ENCODE measurements around the gene TMEM163. TPM values are rescaled to one million over a fixed set of nuclear protein-coding genes. Genes with fewer than 3 reads are reported as not detected.

TMEM163 gene
- total and polyA plus RNA-seq, 2 experiments from 2014 or later = 1.1 TPM

DNA sequence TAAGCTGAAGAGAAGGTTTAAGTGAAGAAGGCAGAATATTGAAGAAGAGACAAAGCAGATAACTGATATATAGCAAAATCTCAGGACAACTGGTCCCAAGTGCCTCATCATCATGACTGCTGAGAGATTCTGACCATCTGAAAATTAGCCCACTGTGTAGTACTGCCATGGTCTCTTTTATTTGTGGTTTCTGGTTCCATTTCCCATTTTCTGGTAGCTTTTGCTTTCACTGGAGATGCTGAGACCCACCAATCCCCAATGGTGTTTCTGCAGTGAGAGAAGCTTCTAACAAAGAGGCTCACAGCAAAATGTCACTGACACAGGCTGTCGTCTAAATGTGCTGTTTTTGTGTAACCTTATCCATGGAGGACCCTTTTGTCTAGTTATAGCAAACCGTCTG is 79.5 kb downstream of the TMEM163 start:
- DNase-seq (ENCODE audit: low spot score) = no peak
- H3K9me2 ChIP-seq (replicated peaks; ENCODE audit: insufficient read depth) = no peaks in the 10 kb centered on the region
- H4K20me1 ChIP-seq (ENCODE audit: insufficient read depth, poor library complexity, severe bottlenecking) = no peaks in the 10 kb centered on the region
- TF ChIP-seq EZH2 (IDR thresholded peaks at IDR 0.05; ENCODE audit: borderline replicate concordance) (no peak), EZH2phosphoT487 (IDR thresholded peaks at IDR 0.05; ENCODE audit: low read depth, severe bottlenecking, unreplicated experiment) (no peak)
- TF ChIP-seq, protein P1, sequence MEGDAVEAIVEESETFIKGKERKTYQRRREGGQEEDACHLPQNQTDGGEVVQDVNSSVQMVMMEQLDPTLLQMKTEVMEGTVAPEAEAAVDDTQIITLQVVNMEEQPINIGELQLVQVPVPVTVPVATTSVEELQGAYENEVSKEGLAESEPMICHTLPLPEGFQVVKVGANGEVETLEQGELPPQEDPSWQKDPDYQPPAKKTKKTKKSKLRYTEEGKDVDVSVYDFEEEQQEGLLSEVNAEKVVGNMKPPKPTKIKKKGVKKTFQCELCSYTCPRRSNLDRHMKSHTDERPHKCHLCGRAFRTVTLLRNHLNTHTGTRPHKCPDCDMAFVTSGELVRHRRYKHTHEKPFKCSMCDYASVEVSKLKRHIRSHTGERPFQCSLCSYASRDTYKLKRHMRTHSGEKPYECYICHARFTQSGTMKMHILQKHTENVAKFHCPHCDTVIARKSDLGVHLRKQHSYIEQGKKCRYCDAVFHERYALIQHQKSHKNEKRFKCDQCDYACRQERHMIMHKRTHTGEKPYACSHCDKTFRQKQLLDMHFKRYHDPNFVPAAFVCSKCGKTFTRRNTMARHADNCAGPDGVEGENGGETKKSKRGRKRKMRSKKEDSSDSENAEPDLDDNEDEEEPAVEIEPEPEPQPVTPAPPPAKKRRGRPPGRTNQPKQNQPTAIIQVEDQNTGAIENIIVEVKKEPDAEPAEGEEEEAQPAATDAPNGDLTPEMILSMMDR (IDR thresholded peaks at IDR 0.05; ENCODE audit: poor library complexity) = no peak
- no peaks in the 10 kb centered on the region for H3K27me3 ChIP-seq
- no peak overlapping the region for H3K27ac ChIP-seq
- no peak overlapping the region for H2AFZ ChIP-seq
- H3K4me1 ChIP-seq (ENCODE audit: insufficient read depth) = no peaks in the 10 kb centered on the region
- no peaks in the 10 kb centered on the region for H3K9me3 ChIP-seq (ENCODE audit: low read depth)
- no peak overlapping the region for H3K4me3 ChIP-seq
- H3K36me3 ChIP-seq (replicated peaks; ENCODE audit: insufficient read depth, low read depth) = no peaks in the 10 kb centered on the region
- 82% methylated on average over 2 of the region's 2 CpGs for WGBS (ENCODE audit: low lambda C conversion rate, missing lambda C conversion rate)
- H3K4me2 ChIP-seq = no peak overlapping the region
- H3K79me2 ChIP-seq = no peaks in the 10 kb centered on the region

DNA sequence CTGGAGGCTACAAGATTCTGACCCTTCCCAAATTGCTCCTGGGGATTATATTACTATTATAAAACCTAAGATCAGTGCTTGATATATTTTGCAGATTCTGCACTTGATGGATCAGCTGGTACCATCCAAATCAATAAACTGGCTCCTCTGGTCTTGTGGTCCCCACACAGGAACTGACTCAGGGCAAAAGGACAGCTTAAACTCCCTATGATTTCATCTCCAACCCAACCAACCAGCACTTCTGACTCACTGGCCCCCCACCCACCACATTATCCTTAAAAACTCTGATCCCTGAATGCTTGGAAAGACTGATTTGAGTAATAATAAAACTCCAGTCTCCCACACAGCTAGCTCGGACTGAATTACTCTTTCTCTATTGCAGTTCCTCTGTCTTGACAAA is 82.1 kb downstream of the TMEM163 start:
- no peak overlapping the region for H3K4me2 ChIP-seq
- H3K4me1 ChIP-seq (ENCODE audit: insufficient read depth) = no peaks in the 10 kb centered on the region
- 92% methylated on average over 1 of the region's 1 CpG for WGBS (ENCODE audit: low lambda C conversion rate, missing lambda C conversion rate)
- no peaks in the 10 kb centered on the region for H3K27me3 ChIP-seq
- no peaks in the 10 kb centered on the region for H3K9me2 ChIP-seq (replicated peaks; ENCODE audit: insufficient read depth)
- no peaks in the 10 kb centered on the region for H3K9me3 ChIP-seq (ENCODE audit: low read depth)
- TF ChIP-seq EZH2 (IDR thresholded peaks at IDR 0.05; ENCODE audit: borderline replicate concordance) = no peak
- H3K36me3 ChIP-seq (replicated peaks; ENCODE audit: insufficient read depth, low read depth) = no peaks in the 10 kb centered on the region
- no peak overlapping the region for H3K27ac ChIP-seq
- no peaks in the 10 kb centered on the region for H4K20me1 ChIP-seq (ENCODE audit: insufficient read depth, poor library complexity, severe bottlenecking)
- no peak overlapping the region for H3K4me3 ChIP-seq
- H3K79me2 ChIP-seq = no peaks in the 10 kb centered on the region
- DNase-seq (ENCODE audit: low spot score) = no peak
- H2AFZ ChIP-seq = no peak overlapping the region

DNA sequence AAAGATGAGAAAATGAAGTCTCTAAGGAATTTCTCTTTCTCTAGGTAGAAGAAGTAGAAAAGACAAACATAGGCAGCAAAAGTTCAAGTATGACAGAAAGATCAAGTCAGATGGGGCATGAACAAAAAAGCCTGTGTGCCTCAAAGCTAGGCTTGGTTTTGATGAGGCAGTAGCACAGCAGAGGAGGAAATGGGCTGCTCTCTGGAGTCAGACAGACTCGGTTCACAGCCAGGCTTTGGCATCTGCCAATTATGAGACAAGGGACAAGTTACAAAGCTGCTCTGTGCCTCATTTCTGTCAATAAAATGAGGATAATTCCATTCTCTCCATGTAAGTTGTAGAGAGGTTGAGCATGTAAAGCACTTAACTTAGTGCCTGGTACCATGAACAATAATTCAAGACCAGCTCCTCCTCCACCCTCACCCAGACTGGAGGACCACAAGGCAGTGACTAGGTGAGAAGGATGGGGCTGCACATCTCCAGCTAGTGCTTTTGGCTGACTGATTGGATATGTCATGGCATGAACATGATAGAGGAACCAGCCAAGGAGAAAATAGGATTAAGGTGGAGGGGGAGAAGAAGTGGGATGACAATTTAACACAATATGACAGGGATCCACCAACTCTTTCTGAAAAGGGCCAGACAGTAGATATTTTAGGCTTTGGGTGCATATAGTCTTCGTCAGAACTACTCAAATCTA is 84.6 kb downstream of the TMEM163 start:
- Histone ChIP-seq H3K79me2 (no peaks in the 10 kb centered on the region), H4K20me1 (ENCODE audit: insufficient read depth, poor library complexity, severe bottlenecking) (no peaks in the 10 kb centered on the region), H3K27ac (no peak overlapping the region), H3K4me1 (ENCODE audit: insufficient read depth) (no peaks in the 10 kb centered on the region), H3K27me3 (no peaks in the 10 kb centered on the region), H3K9me2 (replicated peaks; ENCODE audit: insufficient read depth) (no peaks in the 10 kb centered on the region), H3K36me3 (replicated peaks; ENCODE audit: insufficient read depth, low read depth) (no peaks in the 10 kb centered on the region), H3K9me3 (ENCODE audit: low read depth) (no peaks in the 10 kb centered on the region), H3K4me3 (no peak overlapping the region), H2AFZ (no peak overlapping the region), H3K4me2 (no peak overlapping the region)
- TF ChIP-seq, protein P1 (IDR thresholded peaks at IDR 0.05; ENCODE audit: poor library complexity) = no peak
- TF ChIP-seq EZH2phosphoT487 (IDR thresholded peaks at IDR 0.05; ENCODE audit: low read depth, severe bottlenecking, unreplicated experiment) = no peak
- TF ChIP-seq EZH2 (IDR thresholded peaks at IDR 0.05; ENCODE audit: borderline replicate concordance) = no peak
- WGBS (ENCODE audit: low lambda C conversion rate, missing lambda C conversion rate) = 80% methylated on average over 2 of the region's 2 CpGs
- DNase-seq (ENCODE audit: low spot score) = no peak

DNA sequence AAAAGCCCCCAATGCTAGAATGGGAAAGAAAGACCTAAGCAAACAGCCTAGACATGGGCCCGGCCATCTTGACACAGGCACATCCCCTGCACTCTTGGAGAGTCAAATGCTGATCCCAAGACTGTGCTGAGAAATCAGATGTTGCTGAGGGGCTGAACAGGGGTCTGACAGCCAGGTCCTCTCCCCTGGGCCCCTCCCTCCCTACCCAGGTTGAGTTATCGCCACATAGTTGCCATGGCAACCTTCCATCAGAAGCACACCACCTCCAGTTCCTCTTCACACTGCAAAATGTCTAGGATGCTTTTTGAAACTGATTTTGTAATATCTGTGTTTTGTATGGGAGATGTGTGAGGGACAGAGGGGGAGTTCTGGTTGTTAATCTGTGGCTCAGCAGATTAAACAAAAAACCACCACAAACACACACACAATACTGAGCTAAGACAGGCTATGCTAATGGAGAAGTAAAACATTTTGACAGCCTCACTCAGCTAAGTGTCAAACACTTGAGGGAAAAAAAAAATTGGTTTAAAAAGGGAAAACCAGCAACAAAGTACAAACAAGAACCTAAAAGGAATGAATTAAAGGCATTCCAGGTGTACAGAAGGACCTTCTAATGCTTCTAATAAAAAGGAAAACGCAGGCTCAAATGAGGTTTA is 88.2 kb downstream of the TMEM163 start:
- no peak for DNase-seq (ENCODE audit: low spot score)
- no peaks in the 10 kb centered on the region for H3K4me1 ChIP-seq (ENCODE audit: insufficient read depth)
- 89% methylated on average over 3 of the region's 3 CpGs for WGBS (ENCODE audit: low lambda C conversion rate, missing lambda C conversion rate)
- H3K4me3 ChIP-seq = no peak overlapping the region
- no peaks in the 10 kb centered on the region for H4K20me1 ChIP-seq (ENCODE audit: insufficient read depth, poor library complexity, severe bottlenecking)
- TF ChIP-seq, protein P1 (IDR thresholded peaks at IDR 0.05; ENCODE audit: poor library complexity) = no peak
- TF ChIP-seq EZH2phosphoT487 (IDR thresholded peaks at IDR 0.05; ENCODE audit: low read depth, severe bottlenecking, unreplicated experiment) = no peak
- TF ChIP-seq EZH2 (IDR thresholded peaks at IDR 0.05; ENCODE audit: borderline replicate concordance) = no peak
- H3K36me3 ChIP-seq (replicated peaks; ENCODE audit: insufficient read depth, low read depth) = no peaks in the 10 kb centered on the region
- no peaks in the 10 kb centered on the region for H3K9me2 ChIP-seq (replicated peaks; ENCODE audit: insufficient read depth)
- no peaks in the 10 kb centered on the region for H3K79me2 ChIP-seq
- H3K4me2 ChIP-seq = no peak overlapping the region
- H2AFZ ChIP-seq = no peak overlapping the region
- no peaks in the 10 kb centered on the region for H3K27me3 ChIP-seq
- H3K9me3 ChIP-seq (ENCODE audit: low read depth) = no peaks in the 10 kb centered on the region
- H3K27ac ChIP-seq = no peak overlapping the region

Data from hepatocyte (in vitro differentiated cells).